ENCODE data around the gene RGS1. TPM values are rescaled to one million over a fixed set of nuclear protein-coding genes. Genes with fewer than 3 reads are reported as not detected.

RGS1 gene
- total RNA-seq, 6 donors from 2014 or later, result 30.1 to 96.0 (median 48.5) TPM

- no peak overlapping the region for H3K27ac ChIP-seq
- H3K4me3 ChIP-seq, result no peak overlapping the region
- DNase-seq (no peak), ATAC-seq (ENCODE audit: low FRiP score in 2 of 2) (no peak)
- TF ChIP-seq, protein P1, sequence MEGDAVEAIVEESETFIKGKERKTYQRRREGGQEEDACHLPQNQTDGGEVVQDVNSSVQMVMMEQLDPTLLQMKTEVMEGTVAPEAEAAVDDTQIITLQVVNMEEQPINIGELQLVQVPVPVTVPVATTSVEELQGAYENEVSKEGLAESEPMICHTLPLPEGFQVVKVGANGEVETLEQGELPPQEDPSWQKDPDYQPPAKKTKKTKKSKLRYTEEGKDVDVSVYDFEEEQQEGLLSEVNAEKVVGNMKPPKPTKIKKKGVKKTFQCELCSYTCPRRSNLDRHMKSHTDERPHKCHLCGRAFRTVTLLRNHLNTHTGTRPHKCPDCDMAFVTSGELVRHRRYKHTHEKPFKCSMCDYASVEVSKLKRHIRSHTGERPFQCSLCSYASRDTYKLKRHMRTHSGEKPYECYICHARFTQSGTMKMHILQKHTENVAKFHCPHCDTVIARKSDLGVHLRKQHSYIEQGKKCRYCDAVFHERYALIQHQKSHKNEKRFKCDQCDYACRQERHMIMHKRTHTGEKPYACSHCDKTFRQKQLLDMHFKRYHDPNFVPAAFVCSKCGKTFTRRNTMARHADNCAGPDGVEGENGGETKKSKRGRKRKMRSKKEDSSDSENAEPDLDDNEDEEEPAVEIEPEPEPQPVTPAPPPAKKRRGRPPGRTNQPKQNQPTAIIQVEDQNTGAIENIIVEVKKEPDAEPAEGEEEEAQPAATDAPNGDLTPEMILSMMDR (IDR thresholded peaks at IDR 0.05), result no peak
- TF ChIP-seq EP300 (IDR thresholded peaks at IDR 0.05) (no peak), POLR2AphosphoS5 (IDR thresholded peaks at IDR 0.05) (no peak), POLR2A (IDR thresholded peaks at IDR 0.05) (no peak)
- H3K9me3 ChIP-seq, result no peaks in the 10 kb centered on the region
- no peaks in the 10 kb centered on the region for H3K27me3 ChIP-seq
- H3K36me3 ChIP-seq, result no peaks in the 10 kb centered on the region
- H3K4me1 ChIP-seq, result no peaks in the 10 kb centered on the region
- 53 to 54% methylated on average over 3 of the region's 3 CpGs for WGBS, 2 donors
Observed at GRCh38 chr1:192626366-192627179, 51.0 kb downstream of the RGS1 start.

GRCh38 chr1:192627901-192628300, 52.3 kb downstream of the RGS1 start:
- TF ChIP-seq POLR2A (IDR thresholded peaks at IDR 0.05), result no peak
- TF ChIP-seq POLR2AphosphoS5 (IDR thresholded peaks at IDR 0.05), result no peak
- TF ChIP-seq, protein P1 (IDR thresholded peaks at IDR 0.05), result no peak
- no peak for TF ChIP-seq EP300 (IDR thresholded peaks at IDR 0.05)
- H3K4me1 ChIP-seq, result no peaks in the 10 kb centered on the region
- H3K36me3 ChIP-seq, result no peaks in the 10 kb centered on the region
- 89% methylated on average over 5 of the region's 5 CpGs for WGBS, 2 donors
- no peaks in the 10 kb centered on the region for H3K27me3 ChIP-seq
- H3K27ac ChIP-seq, result no peak overlapping the region
- no peak overlapping the region for H3K4me3 ChIP-seq
- DNase-seq (no peak), ATAC-seq (ENCODE audit: low FRiP score in 2 of 2) (no peak)
- no peaks in the 10 kb centered on the region for H3K9me3 ChIP-seq

DNA sequence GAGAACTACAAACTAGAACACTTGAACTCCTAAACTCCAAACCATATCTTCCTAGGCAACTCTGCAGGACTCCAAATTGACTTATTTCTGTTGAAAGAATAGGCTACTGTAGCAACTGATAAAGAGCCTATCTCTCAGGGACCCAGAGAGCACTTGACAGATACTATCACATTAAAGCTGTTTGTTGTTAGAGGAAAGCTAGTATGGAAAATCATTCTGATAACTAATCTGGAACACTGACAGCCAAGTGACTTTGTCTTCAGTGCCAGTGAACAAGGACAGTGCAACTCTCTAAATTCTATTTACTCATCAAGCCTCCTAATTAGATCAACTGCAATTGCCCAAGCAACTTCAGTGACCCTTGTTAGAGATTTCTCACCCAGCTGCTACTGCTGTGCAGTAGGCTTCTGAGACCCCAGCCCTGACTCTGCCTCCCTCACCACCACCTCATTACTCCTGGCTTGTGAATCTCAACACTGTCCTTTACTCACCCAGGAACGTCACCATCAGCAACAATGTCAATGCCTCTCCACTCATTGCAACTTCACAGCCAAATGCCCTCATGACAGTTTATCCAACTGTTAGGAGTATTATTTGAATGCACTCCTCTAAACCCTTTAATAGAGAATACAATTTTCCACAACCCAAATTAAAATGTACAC, 53.0 kb downstream of the RGS1 start:
- 85 to 89% methylated on average over 1 of the region's 1 CpG for WGBS, 2 donors
- no peaks in the 10 kb centered on the region for H3K9me3 ChIP-seq
- no peaks in the 10 kb centered on the region for H3K4me1 ChIP-seq
- no peaks in the 10 kb centered on the region for H3K36me3 ChIP-seq
- DNase-seq, result no peak
- H3K4me3 ChIP-seq, result no peak overlapping the region
- no peak overlapping the region for H3K27ac ChIP-seq
- no peak for ATAC-seq (ENCODE audit: low FRiP score in 2 of 2)
- TF ChIP-seq, protein P1 (IDR thresholded peaks at IDR 0.05), result no peak
- TF ChIP-seq POLR2A (IDR thresholded peaks at IDR 0.05), result no peak
- no peak for TF ChIP-seq EP300 (IDR thresholded peaks at IDR 0.05)
- TF ChIP-seq POLR2AphosphoS5 (IDR thresholded peaks at IDR 0.05), result no peak
- H3K27me3 ChIP-seq, result no peaks in the 10 kb centered on the region

DNA sequence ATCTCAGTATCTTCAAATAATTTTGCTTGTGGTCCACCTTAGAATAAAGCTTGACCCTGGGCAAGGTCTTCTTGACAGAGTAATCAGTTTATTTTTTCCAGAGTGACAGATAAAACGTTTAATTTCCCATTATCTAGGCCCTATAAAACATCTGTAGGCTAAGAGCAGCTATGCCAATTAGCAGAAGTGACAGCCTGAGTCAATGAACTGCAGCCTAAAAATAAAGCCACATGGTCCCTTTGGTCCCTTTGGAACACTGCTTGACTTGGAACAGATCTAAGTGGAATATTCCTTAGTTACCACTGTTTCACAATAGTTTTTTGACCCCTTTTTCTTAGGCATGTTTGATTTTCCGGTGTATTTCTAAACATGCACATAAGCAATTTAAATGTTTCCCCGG, 54.0 kb downstream of the RGS1 start:
- no peak for ATAC-seq (ENCODE audit: low FRiP score in 2 of 2)
- WGBS, 2 donors, result 68 to 74% methylated on average over 3 of the region's 3 CpGs
- Histone ChIP-seq H3K27me3 (no peaks in the 10 kb centered on the region), H3K27ac (no peak overlapping the region), H3K4me3 (no peak overlapping the region), H3K36me3 (no peaks in the 10 kb centered on the region), H3K4me1 (no peaks in the 10 kb centered on the region), H3K9me3 (no peaks in the 10 kb centered on the region)
- TF ChIP-seq EP300 (IDR thresholded peaks at IDR 0.05), result no peak
- TF ChIP-seq, protein P1 (IDR thresholded peaks at IDR 0.05), result no peak
- no peak for DNase-seq

Other genes starting within 250 kb of the RGS1 start
- 1 to 10 TPM in 3 of 6 donors, under 1 TPM in 2, not detected in 1; 0.20 to 4.9 (median 2.1) TPM for gene RGS13, start 60.4 kb downstream of the RGS1 start, total RNA-seq
- gene RGS2, start 233.3 kb downstream of the RGS1 start, total RNA-seq, result 100 to 1,000 TPM in 1 of 6 donors, 10 to 100 TPM in 5; 10.5 to 134 (median 54.7) TPM